HG03108 (cell line): ENCODE results near the gene TREX2.

Source experiments
- ATAC-seq: cut with Tn5 transposase; IDR thresholded peaks from one replicate; pipeline ENCODE4 v1.9.1; 2021; ENCODE audit warnings: moderate library complexity; ENCODE audit not compliant: unreplicated experiment

Gene TREX2

GRCh38 chrX:153440556-153441135 lies 5.2 kb downstream of the TREX2 start:
- no peak for ATAC-seq

GRCh38 chrX:153439977-153440376 lies 5.9 kb downstream of the TREX2 start:
- no peak for ATAC-seq

DNA sequence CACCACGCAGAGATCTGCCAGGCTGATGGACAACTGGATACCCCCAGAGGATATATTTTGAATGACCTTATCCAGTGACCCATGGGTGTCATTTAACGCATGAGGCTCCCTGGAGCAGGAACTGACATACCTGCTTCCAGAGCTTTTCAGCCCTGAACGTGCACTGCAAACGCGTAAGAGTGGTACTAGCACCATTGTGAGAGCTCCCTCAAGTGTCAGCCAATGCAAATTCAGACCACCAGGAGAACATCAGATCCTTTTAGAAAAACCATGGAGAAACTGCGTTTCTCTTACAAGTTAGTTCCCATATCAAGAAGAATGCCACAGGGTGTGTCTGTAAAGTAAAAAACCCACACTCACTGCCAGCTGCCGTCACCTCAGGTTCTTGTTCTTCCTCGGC lies 7.3 kb downstream of the TREX2 start:
- no peak for ATAC-seq

DNA sequence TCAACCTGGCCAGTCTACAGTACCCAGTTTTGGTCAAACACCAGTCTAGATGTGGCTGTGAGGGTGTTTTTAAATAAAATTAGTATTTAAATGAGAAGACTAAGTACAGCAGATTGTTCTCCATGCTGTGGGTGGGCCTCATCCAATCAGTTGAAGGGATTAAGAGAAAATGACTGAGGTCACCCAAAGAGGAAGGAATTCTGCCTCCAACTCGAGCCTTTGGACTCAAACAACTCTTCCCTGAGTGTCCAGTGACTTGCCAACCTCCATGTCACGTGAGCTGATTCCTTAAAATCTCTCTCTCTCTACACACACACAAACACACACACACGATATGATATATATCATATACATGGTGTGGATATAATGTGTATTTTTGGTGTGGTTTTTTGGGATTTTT lies 10.0 kb downstream of the TREX2 start:
- no peak for ATAC-seq

DNA sequence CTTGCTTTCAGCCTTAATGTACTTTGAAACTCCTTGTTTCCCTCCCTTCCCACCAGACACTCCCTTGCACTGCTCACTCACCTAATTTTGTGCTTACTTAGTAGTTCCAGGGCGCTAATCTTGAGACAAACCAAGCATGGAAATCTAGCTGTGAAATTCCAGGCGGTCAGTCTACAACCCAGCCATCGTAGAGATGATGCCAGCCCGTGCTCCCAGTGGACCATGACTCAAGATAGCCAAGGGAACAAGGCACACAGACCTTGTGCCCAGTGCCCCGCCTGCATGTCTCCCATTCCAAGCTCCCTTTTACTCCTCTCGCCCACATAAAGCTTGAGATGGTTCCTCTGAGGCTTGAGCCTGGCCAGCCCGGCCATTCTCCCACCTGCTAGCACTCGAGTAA lies 11.1 kb downstream of the TREX2 start:
- ATAC-seq = no peak

DNA sequence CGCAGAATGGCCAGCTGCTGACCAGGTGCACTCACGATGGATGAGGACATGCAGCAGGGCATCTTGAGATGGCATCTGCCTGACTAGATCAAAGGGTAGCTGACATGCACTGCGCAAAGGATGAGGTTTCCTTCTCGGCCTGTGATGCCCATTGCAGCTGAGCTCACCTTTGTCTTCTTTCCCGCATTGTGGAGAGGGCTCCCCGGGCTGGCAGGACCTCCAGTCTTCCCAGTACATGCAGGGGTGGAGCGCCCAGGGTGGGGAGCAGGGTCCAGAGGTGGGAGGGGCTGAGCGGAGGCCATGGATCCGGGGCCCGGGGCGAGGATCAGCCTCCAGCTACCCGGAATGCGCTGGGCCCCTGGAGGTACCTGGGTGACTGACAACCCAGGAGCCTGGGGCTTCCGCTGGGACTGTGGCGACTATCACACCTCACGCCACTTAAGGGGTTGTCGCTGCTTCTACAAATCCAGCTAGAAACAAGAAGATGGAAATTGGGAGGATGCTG lies 12.0 kb downstream of the TREX2 start:
- no peak for ATAC-seq

DNA sequence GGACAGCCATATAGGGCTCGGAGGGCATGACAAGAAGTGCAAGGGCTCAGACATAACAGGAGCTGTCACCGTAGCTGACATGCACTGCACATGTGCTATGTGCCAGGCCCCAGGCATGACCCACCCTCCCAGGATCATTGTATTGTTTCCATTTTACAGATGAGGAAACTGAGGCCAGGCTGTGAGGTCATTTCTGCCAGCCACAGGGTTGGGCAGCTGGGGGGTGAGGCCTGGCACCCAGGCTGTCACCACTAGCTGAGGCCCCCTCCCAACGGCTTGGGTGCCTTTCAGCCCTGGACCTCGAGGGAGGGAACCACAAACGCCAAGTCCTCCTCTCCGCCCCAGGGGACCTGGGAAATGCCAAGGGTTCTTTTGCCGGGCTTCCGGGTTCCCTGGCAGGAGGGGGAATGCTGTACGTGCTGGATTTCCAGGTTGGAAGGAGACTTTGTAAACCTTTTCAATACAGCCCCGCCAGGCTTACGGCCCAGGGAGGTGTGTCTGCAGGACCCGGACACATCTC lies 12.6 kb downstream of the TREX2 start:
- ATAC-seq = no peak

DNA sequence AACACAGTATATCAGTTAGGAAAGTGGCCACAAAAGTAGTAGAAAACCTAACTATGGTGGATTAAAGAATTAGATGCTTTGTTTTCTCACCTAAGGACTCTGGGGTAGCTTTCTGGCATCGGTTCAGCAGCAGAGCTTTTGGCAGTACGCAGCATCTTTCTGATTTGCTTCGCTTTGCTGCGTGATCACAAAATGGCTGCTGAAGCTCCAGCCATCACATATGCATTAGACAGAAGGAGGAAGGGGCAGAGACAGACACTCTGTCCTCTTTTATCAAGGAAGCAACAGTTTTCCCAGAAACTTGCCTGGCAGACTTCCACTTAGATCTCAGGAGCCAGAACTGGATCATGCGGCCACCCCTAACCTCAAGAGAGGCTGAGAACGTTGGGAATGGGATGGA lies 15.1 kb downstream of the TREX2 start:
- no peak for ATAC-seq

GRCh38 chrX:153426204-153426603 lies 19.7 kb downstream of the TREX2 start:
- no peak for ATAC-seq

GRCh38 chrX:153423652-153424051 lies 22.2 kb downstream of the TREX2 start:
- ATAC-seq = no peak

DNA sequence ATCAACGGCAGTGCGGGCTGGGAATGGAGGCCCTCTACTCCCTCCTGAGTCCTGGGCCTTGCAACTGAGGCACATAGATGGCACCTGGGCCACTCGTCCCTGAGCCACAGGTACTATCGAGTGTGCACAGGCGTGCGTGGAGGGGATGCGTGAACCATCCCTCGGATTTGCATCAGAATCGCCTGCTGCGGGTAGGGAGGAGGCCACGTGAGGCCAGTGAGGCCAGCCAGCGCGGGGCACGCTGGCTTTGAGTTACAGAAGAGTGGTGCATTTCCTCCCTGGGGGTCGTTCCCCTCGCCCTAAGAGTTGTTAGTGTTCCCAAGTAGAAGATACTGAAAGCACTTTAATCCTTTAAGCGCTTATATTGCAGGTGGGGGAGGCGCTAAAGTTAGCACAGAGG lies 24.0 kb downstream of the TREX2 start:
- no peak for ATAC-seq

GRCh38 chrX:153420851-153421599 lies 24.8 kb downstream of the TREX2 start:
- ATAC-seq = no peak

- ATAC-seq = no peak
Observed at GRCh38 chrX:153417637-153418036, 28.2 kb downstream of the TREX2 start.

DNA sequence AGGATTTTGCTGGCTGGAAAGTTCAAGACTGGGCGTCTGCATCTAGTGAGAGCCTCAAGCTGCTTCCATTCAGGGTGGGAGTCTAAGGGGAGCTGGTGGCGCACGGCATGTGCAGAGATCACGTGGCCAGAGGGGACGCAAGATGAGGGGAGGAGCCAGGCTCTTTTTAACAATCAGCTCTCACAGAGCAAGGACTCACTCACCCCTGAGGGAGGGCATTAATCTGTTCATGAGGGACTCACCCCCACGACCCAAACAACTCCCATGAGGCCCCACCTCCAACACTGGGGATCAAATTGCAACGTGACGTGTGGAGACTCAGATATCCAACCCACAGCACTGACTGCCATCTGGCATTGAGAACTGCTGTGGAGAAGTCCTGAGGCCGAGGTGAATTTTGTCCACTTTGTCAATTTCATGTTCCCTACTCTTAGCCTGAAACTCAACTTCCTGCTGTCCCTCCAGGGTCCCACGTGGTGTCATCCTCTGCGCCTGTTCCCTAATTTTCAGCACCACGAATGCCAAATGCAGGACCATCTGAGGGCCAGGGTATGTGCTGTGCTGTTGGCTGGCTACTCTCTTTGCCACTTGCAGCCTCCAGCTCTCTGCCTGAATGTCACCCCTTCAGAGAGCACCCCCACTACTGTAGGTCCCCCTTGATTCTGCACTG lies 28.9 kb downstream of the TREX2 start:
- ATAC-seq = no peak

- no peak for ATAC-seq
Observed at GRCh38 chrX:153414856-153415510, 30.9 kb downstream of the TREX2 start.

- ATAC-seq = no peak
Observed at GRCh38 chrX:153413731-153414130, 32.1 kb downstream of the TREX2 start.

GRCh38 chrX:153412746-153413720 lies 32.8 kb downstream of the TREX2 start:
- ATAC-seq = no peak

- no peak for ATAC-seq
Observed at GRCh38 chrX:153411988-153412574, 33.8 kb downstream of the TREX2 start.

DNA sequence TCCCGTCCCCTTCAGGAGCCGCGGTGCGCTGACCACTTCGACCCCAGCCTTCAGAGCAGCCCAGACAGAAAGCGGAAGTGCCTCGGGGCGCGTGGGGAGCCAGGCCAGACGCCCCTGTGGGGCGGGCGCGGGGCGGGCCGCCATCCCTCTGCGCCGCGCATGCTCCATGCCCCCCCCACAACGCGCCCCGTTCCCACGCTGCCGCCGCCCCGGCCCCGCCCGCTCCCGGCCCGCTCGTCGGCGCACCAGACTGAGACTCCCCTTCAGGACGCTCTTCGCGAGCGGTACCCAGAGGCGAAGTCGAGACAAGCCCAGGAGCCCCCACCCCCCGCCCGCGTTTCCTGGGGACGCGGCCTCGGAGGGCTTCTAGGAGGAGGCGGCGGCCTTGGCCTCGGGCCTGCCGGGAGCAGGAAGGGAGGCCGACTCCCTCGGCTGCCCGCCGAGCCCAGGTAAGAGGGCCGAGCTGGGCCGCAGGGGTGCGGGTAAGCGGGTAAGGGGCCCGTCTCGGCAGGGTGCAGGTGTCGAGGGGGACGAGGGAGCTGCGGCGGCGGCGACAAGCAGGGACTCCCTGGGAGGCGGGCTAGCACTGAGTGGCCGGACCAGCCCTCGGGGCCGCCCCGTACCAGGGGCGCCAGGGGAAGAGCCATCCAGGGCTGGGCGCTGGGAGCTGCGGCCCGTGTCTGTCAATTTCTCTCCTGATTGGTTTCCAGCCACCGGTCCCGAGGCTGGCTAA lies 34.4 kb downstream of the TREX2 start, which contains the start of gene ZFP92:
TSS of gene ZFP92 (plus strand) at position 218 of the 733 bp plus-strand sequence. CDS start 6,851 bp downstream, outside the sequence.
- no peak for ATAC-seq
